ENCODE measurements around the gene TSC2. TPM values are rescaled to one million over a fixed set of nuclear protein-coding genes. Genes with fewer than 3 reads are reported as not detected.
A peak's percentile ranks its signal among the peaks of the same experiment; 100 is the strongest.

Gene TSC2
- total and polyA plus RNA-seq, 2 experiments from 2014 or later = 123 to 152 TPM

- Histone ChIP-seq H3K4me1 (ENCODE audit: low read depth) (peaks cover 18% of the 10 kb centered on the region), H3K27ac (peak overlapping the region; percentile 10), H3K4me3 (no peak overlapping the region), H3K27me3 (no peaks in the 10 kb centered on the region), H3K9me3 (ENCODE audit: low read depth) (no peaks in the 10 kb centered on the region), H3K36me3 (peaks cover 23% of the 10 kb centered on the region)
- DNase-seq (ENCODE audit: low read depth in 1 of 2, low spot score in 1 of 2) = no peak
- TF ChIP-seq CTCF (IDR thresholded peaks at IDR 0.05; ENCODE audit: low read depth, low read length) = no peak
Observed at GRCh38 chr16:2004795-2005517, 42.8 kb upstream of the TSC2 start.

GRCh38 chr16:2005646-2006045 is 42.1 kb upstream of the TSC2 start:
- Histone ChIP-seq H3K36me3 (peaks cover 19% of the 10 kb centered on the region), H3K27me3 (no peaks in the 10 kb centered on the region), H3K27ac (no peak overlapping the region), H3K9me3 (ENCODE audit: low read depth) (no peaks in the 10 kb centered on the region), H3K4me1 (ENCODE audit: low read depth) (peaks cover 23% of the 10 kb centered on the region), H3K4me3 (no peak overlapping the region)
- no peak for TF ChIP-seq CTCF (IDR thresholded peaks at IDR 0.05; ENCODE audit: low read depth, low read length)
- DNase-seq (ENCODE audit: low read depth in 1 of 2, low spot score in 1 of 2) = no peak

GRCh38 chr16:2006317-2006716 is 41.5 kb upstream of the TSC2 start:
- DNase-seq (ENCODE audit: low read depth in 1 of 2, low spot score in 1 of 2) = no peak
- no peaks in the 10 kb centered on the region for H3K9me3 ChIP-seq (ENCODE audit: low read depth)
- H3K27ac ChIP-seq = no peak overlapping the region
- H3K36me3 ChIP-seq = peaks cover 12% of the 10 kb centered on the region
- no peak overlapping the region for H3K4me3 ChIP-seq
- no peak for TF ChIP-seq CTCF (IDR thresholded peaks at IDR 0.05; ENCODE audit: low read depth, low read length)
- peaks cover 23% of the 10 kb centered on the region for H3K4me1 ChIP-seq (ENCODE audit: low read depth)
- no peaks in the 10 kb centered on the region for H3K27me3 ChIP-seq

- Histone ChIP-seq H3K4me3 (no peak overlapping the region), H3K4me1 (ENCODE audit: low read depth) (peaks cover 23% of the 10 kb centered on the region)
- no peak for DNase-seq (ENCODE audit: low read depth in 1 of 2, low spot score in 1 of 2)
Observed at GRCh38 chr16:2007081-2007836, 40.5 kb upstream of the TSC2 start.

GRCh38 chr16:2008009-2008526 is 39.7 kb upstream of the TSC2 start:
- Histone ChIP-seq H3K27ac (no peak overlapping the region), H3K9me3 (ENCODE audit: low read depth) (no peaks in the 10 kb centered on the region), H3K4me3 (peak overlapping the region; percentile 92), H3K36me3 (peaks cover 3% of the 10 kb centered on the region), H3K27me3 (no peaks in the 10 kb centered on the region), H3K4me1 (ENCODE audit: low read depth) (peaks cover 23% of the 10 kb centered on the region)
- DNase-seq (ENCODE audit: low read depth in 1 of 2, low spot score in 1 of 2) = peak in 1 of 2 donors; percentile 72
- no peak for TF ChIP-seq CTCF (IDR thresholded peaks at IDR 0.05; ENCODE audit: low read depth, low read length)

More at GRCh38 chr16:2007081-2007836, 40.5 kb upstream of the TSC2 start:
- Histone ChIP-seq H3K36me3 (peaks cover 3% of the 10 kb centered on the region), H3K27ac (no peak overlapping the region), H3K9me3 (ENCODE audit: low read depth) (no peaks in the 10 kb centered on the region), H3K27me3 (no peaks in the 10 kb centered on the region)
- no peak for TF ChIP-seq CTCF (IDR thresholded peaks at IDR 0.05; ENCODE audit: low read depth, low read length)

Data from cardiac muscle cell (in vitro differentiated cells and primary cell).